GM23248 (cell line): Measurements from ENCODE around the gene KRT25. TPM values are rescaled to one million over a fixed set of nuclear protein-coding genes. Genes with fewer than 3 reads are reported as not detected.
A peak's percentile ranks its signal among the peaks of the same experiment; 100 is the strongest.

Experiments used
- DNase-seq: peaks from one replicate; pipeline ENCODE4 v3.0.0-alpha.2; 2015
- H2AFZ ChIP-seq: fragments of 200-600 bp; sonication (generic); 2 replicates; pipeline ENCODE4 v1.6.1; 2016; ENCODE audit warnings: antibody characterized with exemption
- H3F3A ChIP-seq: fragments of 200-600 bp; sonication (generic); 2 replicates; pipeline ENCODE4 v1.6.1; 2016; ENCODE audit warnings: mild to moderate bottlenecking, antibody characterized with exemption, mixed run types; ENCODE audit not compliant: insufficient read depth
- H3K27ac ChIP-seq: fragments of 200-600 bp; sonication (generic); 2 replicates; pipeline ENCODE4 v1.5.1; 2016; ENCODE audit warnings: mild to moderate bottlenecking
- H3K27me3 ChIP-seq: fragments of 200-600 bp; sonication (generic); replicated peaks from 2 replicates; pipeline ENCODE4 v1.6.1; 2016; ENCODE audit warnings: mild to moderate bottlenecking; ENCODE audit not compliant: insufficient read depth
- H3K36me3 ChIP-seq: fragments of 200-600 bp; sonication (generic); 2 replicates; pipeline ENCODE4 v1.6.1; 2016; ENCODE audit warnings: low read depth, mild to moderate bottlenecking
- H3K4me1 ChIP-seq: fragments of 200-600 bp; sonication (generic); 2 replicates; pipeline ENCODE4 v1.6.1; 2016; ENCODE audit warnings: mild to moderate bottlenecking; ENCODE audit not compliant: insufficient read depth
- H3K4me2 ChIP-seq: fragments of 200-600 bp; sonication (generic); one replicate; pipeline ENCODE4 v1.6.1; 2016; ENCODE audit warnings: mild to moderate bottlenecking; ENCODE audit not compliant: unreplicated experiment
- H3K4me3 ChIP-seq: fragments of 200-600 bp; sonication (generic); 2 replicates; pipeline ENCODE4 v1.5.1; 2016; ENCODE audit warnings: mild to moderate bottlenecking
- H3K79me2 ChIP-seq: fragments of 200-600 bp; sonication (generic); 2 replicates; pipeline ENCODE4 v1.6.1; 2016; ENCODE audit warnings: mild to moderate bottlenecking; ENCODE audit not compliant: insufficient read depth
- H3K9ac ChIP-seq: fragments of 200-600 bp; sonication (generic); 2 replicates; pipeline ENCODE4 v1.6.1; 2016; ENCODE audit warnings: mild to moderate bottlenecking
- H3K9me2 ChIP-seq: fragments of 200-600 bp; sonication (generic); 2 replicates; pipeline ENCODE4 v1.6.1; 2016; ENCODE audit warnings: mixed run types, mild to moderate bottlenecking, moderate library complexity; ENCODE audit not compliant: insufficient read depth
- H3K9me3 ChIP-seq: fragments of 200-600 bp; sonication (generic); one replicate; pipeline ENCODE4 v1.6.1; 2017; ENCODE audit warnings: low read depth
- H4K20me1 ChIP-seq: fragments of 200-600 bp; sonication (generic); 2 replicates; pipeline ENCODE4 v1.6.0; 2016; ENCODE audit not compliant: insufficient read depth
- EZH2 ChIP-seq: fragments of 200-600 bp; sonication (generic); IDR thresholded peaks from 2 replicates; pipeline ENCODE4 v1.6.1; 2018; ENCODE audit warnings: antibody characterized with exemption, mild to moderate bottlenecking; ENCODE audit not compliant: insufficient read depth, poor library complexity, severe bottlenecking
- EZH2phosphoT487 ChIP-seq: fragments of 200-600 bp; sonication (generic); IDR thresholded peaks from 2 replicates; pipeline ENCODE4 v1.6.1; 2018; ENCODE audit warnings: antibody characterized with exemption, moderate library complexity, mild to moderate bottlenecking, low read depth; ENCODE audit not compliant: insufficient read depth
- WGBS, 2 experiments: methylation state at CpG; one replicate each; pipeline ENCODE4 v1.1.6; 2015 to 2017; ENCODE audit warnings: low lambda C conversion rate in 2 of 2, low coverage in 1 of 2; ENCODE audit errors: missing lambda C conversion rate in 2 of 2; 5-methylcytosine and 5-hydroxymethylcytosine counted together
- in situ Hi-C: fragments of 300-500 bp; cut with MboI; formaldehyde crosslinking; loops from 2 replicates; pipeline ENCODE4 v1.15.0; 2020
- polyA plus RNA-seq: library from polyadenylated mRNA; unstranded; fragments of >200 nt; fragmentation: Nextera tagmentation; extraction: Ambion mirVana; gene quantifications from 2 replicates; pipeline ENCODE4 v1.2.1, GENCODE V29; 2016
- total RNA-seq: library from RNA; depleted of rRNA; stranded (reverse); fragments of >200 nt; shearing (Covaris generic); gene quantifications from 2 replicates; pipeline ENCODE4 v1.2.3, GENCODE V29; 2014

Gene KRT25
- total and polyA plus RNA-seq, 2 experiments from 2014 or later, result not detected

DNA sequence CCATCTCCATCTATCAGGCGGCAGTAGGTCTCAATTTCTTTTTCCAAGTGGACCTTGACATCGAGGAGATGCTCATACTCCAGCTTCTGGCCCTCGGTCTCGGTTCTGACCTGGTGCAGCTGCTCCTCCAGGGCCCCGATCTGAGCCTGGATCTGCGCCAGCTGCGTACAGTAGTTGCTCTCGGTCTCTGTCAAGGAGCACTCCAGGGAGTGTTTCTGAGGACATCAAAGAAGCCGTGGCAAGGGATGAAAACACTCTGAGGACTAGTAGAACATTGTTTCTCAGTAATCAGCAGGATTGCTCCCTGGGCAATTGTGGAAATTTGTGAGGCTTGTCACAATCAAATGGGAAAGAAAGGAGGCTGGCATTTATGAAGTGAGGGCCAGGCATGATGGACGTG lies 38.7 kb upstream of the KRT25 start:
- Histone ChIP-seq H3K27me3 (peaks cover 33% of the 10 kb centered on the region), H3K4me1 (no peaks in the 10 kb centered on the region), H3K9me2 (no peaks in the 10 kb centered on the region), H2AFZ (no peak overlapping the region), H4K20me1 (no peaks in the 10 kb centered on the region), H3K27ac (no peak overlapping the region), H3K9ac (no peak overlapping the region), H3F3A (no peaks in the 10 kb centered on the region), H3K4me2 (no peak overlapping the region), H3K36me3 (no peaks in the 10 kb centered on the region), H3K4me3 (no peak overlapping the region), H3K9me3 (no peaks in the 10 kb centered on the region), H3K79me2 (no peaks in the 10 kb centered on the region)
- WGBS, 2 experiments, result 41 to 43% methylated on average over 10 of the region's 10 CpGs
- no peak for TF ChIP-seq EZH2phosphoT487
- no peak for TF ChIP-seq EZH2
- in situ Hi-C loops, result loop anchor here (25.0 kb wide), 1 partner anchor 432 kb away; the partner anchor contains the start of gene GJD3
- no peak for DNase-seq

DNA sequence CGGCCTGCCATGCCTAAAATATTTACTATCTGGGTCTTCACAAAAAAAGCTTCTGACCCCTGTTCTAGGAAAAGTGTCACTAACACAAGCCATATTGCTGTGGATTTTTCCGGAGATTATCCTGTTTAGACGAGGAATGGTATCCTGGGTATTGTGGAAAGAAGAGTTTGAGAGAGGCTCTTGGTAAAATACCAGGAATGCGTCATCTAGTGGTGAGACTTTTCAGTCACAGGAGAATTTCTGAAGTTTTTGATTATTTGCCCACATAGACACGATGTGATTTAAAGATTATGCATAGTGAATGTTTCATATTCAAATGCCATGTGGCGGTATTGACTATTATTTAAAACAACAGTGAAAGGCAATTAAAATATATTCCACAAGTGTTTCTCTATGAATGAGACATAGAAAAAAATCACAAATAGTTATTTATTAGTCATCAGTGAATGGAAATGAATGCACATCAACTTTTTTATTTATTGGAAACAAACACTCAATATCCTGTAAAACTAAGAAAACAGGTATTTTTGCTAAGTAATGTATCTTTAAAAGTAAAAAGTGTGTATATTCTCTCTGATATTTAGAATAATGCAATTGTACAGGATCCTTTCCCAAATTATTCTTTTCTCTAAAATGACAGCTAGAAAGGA lies 36.8 kb upstream of the KRT25 start:
- Histone ChIP-seq H3K27me3 (peaks cover 22% of the 10 kb centered on the region), H3K79me2 (no peaks in the 10 kb centered on the region), H3K9ac (no peak overlapping the region), H3K9me3 (no peaks in the 10 kb centered on the region), H3K36me3 (no peaks in the 10 kb centered on the region), H3K4me2 (peak overlapping the region; percentile 16), H3K9me2 (no peaks in the 10 kb centered on the region), H3K27ac (no peak overlapping the region), H2AFZ (peak overlapping the region; percentile 30; the same call in 1 of the 2 replicates), H3K4me3 (no peak overlapping the region), H3K4me1 (no peaks in the 10 kb centered on the region), H3F3A (no peaks in the 10 kb centered on the region), H4K20me1 (no peaks in the 10 kb centered on the region)
- 6 to 8% methylated on average over 6 of the region's 6 CpGs for WGBS, 2 experiments
- TF ChIP-seq EZH2phosphoT487 (no peak), EZH2 (no peak)
- peak; percentile 73 for DNase-seq
- in situ Hi-C loops, result loop anchor here (25.0 kb wide), 1 partner anchor 430 kb away; the partner anchor contains the start of gene GJD3

DNA sequence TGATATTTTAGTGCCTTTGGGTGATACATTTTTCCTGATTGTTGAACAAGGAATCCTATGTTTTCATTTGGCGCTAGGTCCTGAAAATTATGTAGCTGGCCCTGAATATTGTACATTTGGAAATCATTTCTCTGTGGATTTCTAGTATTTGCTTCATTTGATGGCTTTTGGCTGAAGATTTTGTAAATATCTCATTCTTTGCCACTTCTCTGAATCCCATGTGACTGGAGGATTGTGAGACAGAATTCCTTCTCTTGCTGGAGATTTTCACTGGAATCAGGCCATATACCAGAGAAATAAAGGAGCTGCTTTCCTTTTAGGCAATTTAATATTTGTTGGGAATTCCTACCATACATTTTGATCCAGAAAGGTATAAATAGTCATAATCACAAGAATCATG lies 36.0 kb upstream of the KRT25 start:
- TF ChIP-seq EZH2 (no peak), EZH2phosphoT487 (no peak)
- Histone ChIP-seq H3K27me3 (peaks cover 22% of the 10 kb centered on the region), H3F3A (no peaks in the 10 kb centered on the region), H3K27ac (no peak overlapping the region), H3K4me1 (no peaks in the 10 kb centered on the region), H3K9ac (no peak overlapping the region), H3K9me2 (no peaks in the 10 kb centered on the region), H3K4me3 (no peak overlapping the region), H3K9me3 (no peaks in the 10 kb centered on the region), H3K36me3 (no peaks in the 10 kb centered on the region), H3K4me2 (no peak overlapping the region), H4K20me1 (no peaks in the 10 kb centered on the region), H3K79me2 (no peaks in the 10 kb centered on the region), H2AFZ (no peak overlapping the region)
- DNase-seq, result no peak
- 71% methylated on average over 1 of the region's 1 CpG for WGBS, 2 experiments
- in situ Hi-C loops, result loop anchor here (25.0 kb wide), 1 partner anchor 429 kb away; the partner anchor contains the start of gene GJD3

DNA sequence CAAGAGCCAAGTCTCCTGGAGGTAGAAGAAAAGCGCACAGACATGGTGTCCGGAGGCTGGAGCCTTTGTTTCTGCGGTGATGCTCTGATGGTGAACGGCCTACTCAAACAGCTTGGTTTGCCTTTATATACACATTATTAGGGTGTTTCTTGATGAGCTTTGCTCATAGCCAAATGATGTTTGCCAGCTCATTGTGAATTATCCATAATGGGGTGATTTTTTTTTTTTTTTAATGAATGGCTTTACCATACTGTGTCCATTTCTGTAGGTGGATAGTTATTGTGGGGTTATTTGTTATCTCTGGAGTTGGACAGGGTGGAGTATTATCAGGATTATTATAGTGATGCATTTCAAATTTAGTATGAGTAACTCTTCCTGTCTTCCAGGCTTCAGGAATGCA lies 27.3 kb upstream of the KRT25 start, which contains the start of gene KRT27:
TSS of gene KRT27 (minus strand) at position 101 of the 400 bp plus-strand sequence. CDS start at position 44, 57 bp downstream.
- Histone ChIP-seq H3K9ac (no peak within 1 kb of the TSS), H3K4me1 (no peaks in the 10 kb centered on the region), H4K20me1 (no peaks in the 10 kb centered on the region; the same call in 1 of the 2 replicates), H3K9me2 (no peaks in the 10 kb centered on the region), H3K36me3 (no peaks in the 10 kb centered on the region), H3K9me3 (no peaks in the 10 kb centered on the region), H3K4me2 (no peak within 1 kb of the TSS), H3K27ac (no peak within 1 kb of the TSS), H3F3A (no peaks in the 10 kb centered on the region), H3K79me2 (no peaks in the 10 kb centered on the region), H2AFZ (no peak within 1 kb of the TSS), H3K4me3 (no peak within 1 kb of the TSS), H3K27me3 (peaks cover 31% of the 10 kb centered on the region)
- TF ChIP-seq EZH2phosphoT487, result no peak
- no peak for TF ChIP-seq EZH2
- in situ Hi-C loops, result loop anchor here (10.0 to 25.0 kb wide), 2 partner anchors 168 to 420 kb away; partner anchors contain the start of gene GJD3
- no peak for DNase-seq
- WGBS, 2 experiments, result 91 to 95% methylated on average over 4 of the region's 4 CpGs
